ENCODE measurements around the gene LAP3. TPM values are rescaled to one million over a fixed set of nuclear protein-coding genes. Genes with fewer than 3 reads are reported as not detected.
"Not testable (repeated sequence)": the region's sequence is repeated elsewhere in the genome, so short reads cannot be mapped to it uniquely, and the experiment has no call there.

Gene LAP3
- total and polyA plus RNA-seq, 2 donors from 2014 or later = 108 to 123 TPM

GRCh38 chr4:17562157-17562556, 14.8 kb upstream of the LAP3 start:
- Histone ChIP-seq H3K9me3 (ENCODE audit: control insufficient read depth in 2 of 3, insufficient read depth in 1 of 3, low read length in 3 of 3) (no peaks in the 10 kb centered on the region), H3K4me1 (ENCODE audit: control insufficient read depth in 2 of 3, insufficient read depth in 2 of 3, low read depth in 1 of 3, low read length in 3 of 3) (no peaks in the 10 kb centered on the region), H3K9ac (ENCODE audit: low read length in 3 of 3) (no peak overlapping the region), H3K4me3 (ENCODE audit: low read length in 3 of 3) (no peak overlapping the region), H3K27ac (ENCODE audit: low read depth in 2 of 2, low read length in 2 of 2) (no peak overlapping the region), H3K27me3 (ENCODE audit: control insufficient read depth, insufficient read depth, low read length) (no peaks in the 10 kb centered on the region), H3K36me3 (ENCODE audit: control insufficient read depth in 2 of 3, insufficient read depth in 3 of 3, low read length in 3 of 3) (no peaks in the 10 kb centered on the region)
- TF ChIP-seq CTCF (IDR thresholded peaks at IDR 0.05; ENCODE audit: borderline replicate concordance, extremely low read depth, insufficient read depth) = no peak
- intact Hi-C loops (cut with DNase I) = no loop called here
- DNase-seq = no peak
- FAIRE-seq = no peak

GRCh38 chr4:17565846-17566245, 11.2 kb upstream of the LAP3 start:
- Histone ChIP-seq H3K36me3 (ENCODE audit: control insufficient read depth in 2 of 3, insufficient read depth in 3 of 3, low read length in 3 of 3) (no peaks in the 10 kb centered on the region), H3K4me3 (ENCODE audit: low read length in 3 of 3) (no peak overlapping the region), H3K9me3 (ENCODE audit: control insufficient read depth in 2 of 3, insufficient read depth in 1 of 3, low read length in 3 of 3) (no peaks in the 10 kb centered on the region), H3K27ac (ENCODE audit: low read depth in 2 of 2, low read length in 2 of 2) (no peak overlapping the region), H3K9ac (ENCODE audit: low read length in 3 of 3) (no peak overlapping the region), H3K4me1 (ENCODE audit: control insufficient read depth in 2 of 3, insufficient read depth in 2 of 3, low read depth in 1 of 3, low read length in 3 of 3) (no peaks in the 10 kb centered on the region), H3K27me3 (ENCODE audit: control insufficient read depth, insufficient read depth, low read length) (no peaks in the 10 kb centered on the region)
- intact Hi-C loops (cut with DNase I) = no loop called here
- DNase-seq = no peak
- no peak for FAIRE-seq
- no peak for TF ChIP-seq CTCF (IDR thresholded peaks at IDR 0.05; ENCODE audit: borderline replicate concordance, extremely low read depth, insufficient read depth)

GRCh38 chr4:17567271-17567670, 9.7 kb upstream of the LAP3 start:
- Histone ChIP-seq H3K9me3 (ENCODE audit: control insufficient read depth in 2 of 3, insufficient read depth in 1 of 3, low read length in 3 of 3) (no peaks in the 10 kb centered on the region), H3K4me1 (ENCODE audit: control insufficient read depth in 2 of 3, insufficient read depth in 2 of 3, low read depth in 1 of 3, low read length in 3 of 3) (no peaks in the 10 kb centered on the region), H3K27ac (ENCODE audit: low read depth in 2 of 2, low read length in 2 of 2) (no peak overlapping the region), H3K4me3 (ENCODE audit: low read length in 3 of 3) (no peak overlapping the region), H3K27me3 (ENCODE audit: control insufficient read depth, insufficient read depth, low read length) (no peaks in the 10 kb centered on the region), H3K9ac (ENCODE audit: low read length in 3 of 3) (no peak overlapping the region), H3K36me3 (ENCODE audit: control insufficient read depth in 2 of 3, insufficient read depth in 3 of 3, low read length in 3 of 3) (no peaks in the 10 kb centered on the region)
- intact Hi-C loops (cut with DNase I) = no loop called here
- no peak for FAIRE-seq
- DNase-seq = no peak
- no peak for TF ChIP-seq CTCF (IDR thresholded peaks at IDR 0.05; ENCODE audit: borderline replicate concordance, extremely low read depth, insufficient read depth)

GRCh38 chr4:17574206-17574605, 2.8 kb upstream of the LAP3 start:
- DNase-seq (peak in 2 of 5 donors; percentile 58), FAIRE-seq (no peak)
- Histone ChIP-seq H3K4me1 (ENCODE audit: control insufficient read depth in 2 of 3, insufficient read depth in 2 of 3, low read depth in 1 of 3, low read length in 3 of 3) (peaks cover 0 to 16% (median 8%) of the 10 kb centered on the region in 3 donors), H3K4me3 (ENCODE audit: low read length in 3 of 3) (no peak overlapping the region), H3K9me3 (ENCODE audit: control insufficient read depth in 2 of 3, insufficient read depth in 1 of 3, low read length in 3 of 3) (no peaks in the 10 kb centered on the region), H3K27ac (ENCODE audit: low read depth in 2 of 2, low read length in 2 of 2) (no peak overlapping the region), H3K27me3 (ENCODE audit: control insufficient read depth, insufficient read depth, low read length) (no peaks in the 10 kb centered on the region), H3K9ac (ENCODE audit: low read length in 3 of 3) (no peak overlapping the region), H3K36me3 (ENCODE audit: control insufficient read depth in 2 of 3, insufficient read depth in 3 of 3, low read length in 3 of 3) (no peaks in the 10 kb centered on the region)
- intact Hi-C loops (cut with DNase I) = no loop called here
- no peak for TF ChIP-seq CTCF (IDR thresholded peaks at IDR 0.05; ENCODE audit: borderline replicate concordance, extremely low read depth, insufficient read depth)

- H3K9me3 ChIP-seq (ENCODE audit: control insufficient read depth in 2 of 3, insufficient read depth in 1 of 3, low read length in 3 of 3); intact Hi-C loops (cut with DNase I); H3K36me3 ChIP-seq (ENCODE audit: control insufficient read depth in 2 of 3, insufficient read depth in 3 of 3, low read length in 3 of 3); FAIRE-seq; H3K27me3 ChIP-seq (ENCODE audit: control insufficient read depth, insufficient read depth, low read length); DNase-seq; H3K4me3 ChIP-seq (ENCODE audit: low read length in 3 of 3); H3K27ac ChIP-seq (ENCODE audit: low read depth in 2 of 2, low read length in 2 of 2); H3K9ac ChIP-seq (ENCODE audit: low read length in 3 of 3): not testable (repeated sequence)
- peaks cover 0 to 19% (median 8%) of the 10 kb centered on the region in 3 donors for H3K4me1 ChIP-seq (ENCODE audit: control insufficient read depth in 2 of 3, insufficient read depth in 2 of 3, low read depth in 1 of 3, low read length in 3 of 3)
Measured at GRCh38 chr4:17575177-17575576, 1.8 kb upstream of the LAP3 start.

Data from kidney (tissue), 14 donors.